Measurements from ENCODE around the gene GUCY1A1.

Gene GUCY1A1

GRCh38 chr4:155694100-155694785 is 27.6 kb downstream of the GUCY1A1 start:
- no peak for DNase-seq (ENCODE audit: low spot score)

- no peak for DNase-seq (ENCODE audit: low spot score)
Measured at GRCh38 chr4:155696226-155696625, 29.6 kb downstream of the GUCY1A1 start.

- no peak for DNase-seq (ENCODE audit: low spot score)
Measured at GRCh38 chr4:155696726-155697125, 30.1 kb downstream of the GUCY1A1 start.

DNA sequence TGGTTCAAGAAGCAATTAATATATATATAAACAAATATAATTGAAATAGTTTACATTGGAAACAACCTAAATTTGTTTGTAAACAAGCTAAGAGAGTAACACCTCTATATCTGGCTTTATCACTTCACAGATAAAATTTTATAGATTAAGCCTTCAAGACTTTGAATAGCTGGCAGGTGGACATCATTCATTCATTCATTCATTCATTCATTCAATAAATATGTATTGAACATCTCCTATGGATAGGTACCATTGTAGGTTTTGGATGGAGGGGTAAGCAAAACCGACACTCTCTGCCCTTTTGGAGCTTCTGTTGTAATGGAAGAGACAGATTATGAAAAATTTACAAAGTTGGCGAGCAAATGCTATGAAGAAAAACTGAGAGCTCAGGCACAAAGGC is 35.2 kb downstream of the GUCY1A1 start:
- no peak for DNase-seq (ENCODE audit: low spot score)

- DNase-seq (ENCODE audit: low spot score): no peak
Measured at GRCh38 chr4:155703486-155704247, 37.0 kb downstream of the GUCY1A1 start.

GRCh38 chr4:155704841-155705404 is 38.3 kb downstream of the GUCY1A1 start:
- no peak for DNase-seq (ENCODE audit: low spot score)

GRCh38 chr4:155705664-155706063 is 39.0 kb downstream of the GUCY1A1 start:
- no peak for DNase-seq (ENCODE audit: low spot score)

DNA sequence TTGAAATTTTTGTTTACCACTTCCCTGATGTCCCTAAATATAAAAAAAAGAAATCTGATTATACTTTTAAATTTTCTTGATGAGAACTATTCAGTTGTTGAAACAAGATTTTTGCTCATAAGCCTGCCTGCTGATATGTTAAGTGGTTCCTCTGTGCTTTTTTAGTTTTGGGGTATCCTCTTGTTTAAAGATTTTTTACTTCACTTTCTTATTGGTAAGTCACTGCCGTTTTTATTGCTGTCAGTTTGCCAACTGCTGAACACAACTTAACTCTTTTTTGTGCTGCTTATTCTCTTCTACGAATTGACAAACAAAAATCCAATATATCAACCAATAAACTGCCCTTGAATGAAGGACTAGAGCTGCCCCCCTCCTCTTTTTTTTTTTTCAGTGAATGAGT is 39.5 kb downstream of the GUCY1A1 start:
- no peak for DNase-seq (ENCODE audit: low spot score)

GRCh38 chr4:155707251-155707650 is 40.6 kb downstream of the GUCY1A1 start:
- no peak for DNase-seq (ENCODE audit: low spot score)

- DNase-seq (ENCODE audit: low spot score): no peak
Measured at GRCh38 chr4:155708782-155709181, 42.1 kb downstream of the GUCY1A1 start.

GRCh38 chr4:155709918-155710317 is 43.3 kb downstream of the GUCY1A1 start:
- no peak for DNase-seq (ENCODE audit: low spot score)

DNA sequence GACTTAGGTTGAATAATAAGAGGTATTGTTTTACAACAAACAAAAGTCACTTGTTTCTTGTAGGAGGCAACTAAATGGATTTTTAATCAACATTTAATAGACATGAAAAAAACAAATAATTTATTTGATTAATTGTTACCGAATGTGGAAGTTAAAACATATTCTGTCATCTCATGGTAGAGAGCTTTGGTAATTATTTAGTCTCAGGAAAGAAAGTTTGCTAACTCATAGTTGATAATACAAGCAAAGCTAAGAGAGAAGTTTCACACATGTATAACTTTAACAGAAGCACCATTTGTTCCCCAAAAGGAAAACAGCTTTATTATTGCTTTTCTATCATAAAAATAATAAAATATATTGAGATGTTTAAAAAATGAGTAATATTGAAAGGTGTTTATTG is 44.9 kb downstream of the GUCY1A1 start:
- no peak for DNase-seq (ENCODE audit: low spot score)

DNA sequence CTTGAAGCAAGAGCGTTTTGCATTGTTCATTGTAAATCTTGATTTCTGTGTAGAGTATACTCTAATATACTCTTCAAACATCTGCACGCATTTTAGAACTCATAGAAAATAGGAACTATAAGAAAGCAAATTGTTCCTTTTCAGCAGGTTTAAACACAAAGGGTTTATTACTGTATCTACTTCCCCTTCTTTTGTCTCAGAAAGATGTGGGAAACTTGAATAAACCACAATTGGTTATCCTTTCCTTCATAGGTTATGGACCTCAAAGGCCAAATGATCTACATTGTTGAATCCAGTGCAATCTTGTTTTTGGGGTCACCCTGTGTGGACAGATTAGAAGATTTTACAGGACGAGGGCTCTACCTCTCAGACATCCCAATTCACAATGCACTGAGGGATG is 46.2 kb downstream of the GUCY1A1 start:
- no peak for DNase-seq (ENCODE audit: low spot score)

- no peak for DNase-seq (ENCODE audit: low spot score)
Measured at GRCh38 chr4:155713911-155714310, 47.3 kb downstream of the GUCY1A1 start.

- DNase-seq (ENCODE audit: low spot score): no peak
Measured at GRCh38 chr4:155722336-155722735, 55.7 kb downstream of the GUCY1A1 start.

- no peak for DNase-seq (ENCODE audit: low spot score)
Measured at GRCh38 chr4:155722816-155723499, 56.3 kb downstream of the GUCY1A1 start.

GRCh38 chr4:155724731-155725130 is 58.1 kb downstream of the GUCY1A1 start:
- no peak for DNase-seq (ENCODE audit: low spot score)

DNA sequence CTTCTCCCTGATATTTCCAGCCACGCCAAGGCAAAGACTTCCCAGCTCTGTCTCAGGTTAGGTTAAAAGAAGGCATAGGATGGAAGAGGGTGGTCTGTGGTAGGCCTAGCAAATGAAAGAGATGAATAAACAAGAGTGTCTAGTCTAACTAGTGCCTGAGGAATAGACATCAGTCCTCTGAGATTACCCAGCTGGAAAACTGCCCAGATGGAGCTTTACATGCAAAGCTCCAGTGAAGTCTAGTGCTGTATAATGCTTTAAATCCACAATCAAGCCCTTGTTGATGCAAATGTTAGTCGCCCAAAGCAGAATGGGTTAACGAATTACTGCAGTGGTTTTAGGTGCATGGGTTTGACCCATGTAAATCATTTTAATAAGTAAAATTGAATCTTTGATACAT is 67.4 kb downstream of the GUCY1A1 start:
- DNase-seq (ENCODE audit: low spot score): no peak

GRCh38 chr4:155734951-155735350 is 68.3 kb downstream of the GUCY1A1 start:
- DNase-seq (ENCODE audit: low spot score): no peak

DNA sequence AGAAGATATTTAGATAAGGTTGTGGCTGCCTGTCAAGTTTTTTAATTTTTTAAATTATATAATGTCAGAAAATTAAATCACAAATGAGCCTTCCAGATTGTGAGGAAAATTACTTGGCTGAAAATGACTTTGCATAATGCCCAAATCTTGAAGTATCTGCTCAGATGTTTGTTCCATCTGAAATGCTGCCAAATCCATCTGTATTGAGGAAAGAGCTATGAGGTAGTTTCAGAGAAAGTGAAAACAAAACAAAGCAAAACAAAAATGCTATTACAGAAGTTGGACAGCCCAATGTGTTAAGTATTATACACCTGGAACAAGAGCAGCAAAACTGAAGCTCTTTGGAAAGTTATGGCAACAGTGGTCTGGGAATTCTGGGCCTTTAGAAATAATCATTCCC is 68.8 kb downstream of the GUCY1A1 start:
- no peak for DNase-seq (ENCODE audit: low spot score)

DNA sequence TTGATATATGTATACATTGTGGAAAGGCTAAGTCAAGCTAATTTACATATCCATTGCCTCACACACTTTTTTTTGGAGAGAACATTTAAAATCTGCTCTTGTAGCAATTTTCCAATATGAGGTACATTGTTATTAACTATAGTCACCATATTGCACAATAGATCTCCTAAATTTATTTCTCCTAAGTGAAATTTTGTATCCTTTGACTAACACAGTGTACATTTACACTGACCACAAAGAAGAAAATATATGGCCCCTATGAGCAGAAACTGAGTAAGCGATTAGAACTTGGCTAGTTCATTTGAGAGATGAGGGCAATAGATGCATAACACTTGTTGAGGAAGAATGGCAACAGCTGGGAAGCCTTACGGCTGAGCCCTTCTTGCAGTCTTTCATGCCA is 71.9 kb downstream of the GUCY1A1 start:
- no peak for DNase-seq (ENCODE audit: low spot score)

GRCh38 chr4:155741546-155741945 is 74.9 kb downstream of the GUCY1A1 start:
- no peak for DNase-seq (ENCODE audit: low spot score)
